Glomerular endothelial cell (primary cell): ENCODE results near the gene FAM171A1. TPM values are rescaled to one million over a fixed set of nuclear protein-coding genes. Genes with fewer than 3 reads are reported as not detected.
"Not testable (repeated sequence)": the region's sequence is repeated elsewhere in the genome, so short reads cannot be mapped to it uniquely, and the experiment has no call there.

ENCODE experiments used
- DNase-seq: peaks from one replicate; pipeline ENCODE4 v3.0.0-alpha.2; 2011; ENCODE audit warnings: low read depth, low spot score; ENCODE audit errors: extremely low read depth
- total RNA-seq: library from RNA; depleted of rRNA; stranded (reverse); fragments of >200 nt; gene quantifications from 2 replicates; pipeline ENCODE4 v1.2.3, GENCODE V29; 2015

The FAM171A1 gene
- total RNA-seq, 1 donor from 2014 or later, result 98.1 TPM

DNA sequence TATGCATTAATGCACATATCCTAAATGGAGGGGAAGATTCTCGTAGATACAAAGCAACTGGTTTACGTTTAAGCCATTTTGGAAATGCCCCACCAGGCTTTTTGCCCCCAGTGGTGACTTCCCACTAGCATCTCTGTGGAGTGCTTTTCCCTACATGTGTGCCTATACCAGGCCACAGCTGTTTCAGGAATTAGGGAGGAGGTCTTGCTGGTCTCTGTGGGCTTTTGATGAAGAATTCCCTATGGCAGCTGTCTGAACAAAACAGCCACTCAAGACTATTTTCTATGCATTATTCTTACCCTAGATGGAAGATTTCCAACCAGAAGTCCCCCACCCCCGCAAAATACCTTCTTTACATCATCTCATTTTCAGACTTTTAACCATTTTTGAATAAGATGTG is 150.6 kb downstream of the FAM171A1 start:
- no peak for DNase-seq

DNA sequence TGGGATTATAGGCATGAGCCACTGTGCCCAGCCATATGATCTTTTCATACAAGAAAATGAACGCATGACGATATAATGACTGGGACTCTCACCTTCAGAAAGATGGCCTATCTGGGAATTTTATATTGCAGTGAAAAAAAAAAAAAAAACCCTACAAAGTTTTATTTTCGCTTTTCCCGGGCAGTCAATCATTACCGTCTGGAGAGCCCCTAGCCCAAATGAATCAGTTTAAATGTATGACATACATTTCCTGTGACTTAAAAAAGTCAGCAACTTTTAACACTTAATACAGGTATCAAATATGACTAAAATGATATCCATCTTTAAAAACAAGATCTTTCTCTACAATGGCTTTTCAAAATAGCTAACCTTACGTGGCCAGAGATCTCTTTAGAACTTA is 154.4 kb downstream of the FAM171A1 start:
- DNase-seq, result no peak

DNA sequence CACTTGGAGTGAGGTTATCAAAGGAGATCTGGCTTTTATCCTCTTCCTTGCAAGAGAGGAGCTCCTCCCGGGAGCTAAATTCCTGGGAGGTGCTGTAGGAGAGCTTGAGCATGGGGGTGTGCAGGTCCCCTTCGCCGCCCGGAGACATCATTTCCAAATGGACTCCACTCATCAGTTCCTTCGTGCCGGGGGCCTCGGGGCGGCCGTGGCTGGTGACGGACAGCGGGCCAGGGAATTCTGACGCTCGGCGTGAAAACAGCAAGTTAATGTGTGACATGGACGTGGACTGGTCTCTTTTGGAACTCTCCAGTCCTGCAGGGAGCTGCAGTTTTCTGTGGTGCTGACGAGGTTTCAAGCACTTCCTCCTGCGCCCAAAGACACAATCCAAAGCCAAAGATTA is 156.9 kb downstream of the FAM171A1 start:
- no peak for DNase-seq

DNA sequence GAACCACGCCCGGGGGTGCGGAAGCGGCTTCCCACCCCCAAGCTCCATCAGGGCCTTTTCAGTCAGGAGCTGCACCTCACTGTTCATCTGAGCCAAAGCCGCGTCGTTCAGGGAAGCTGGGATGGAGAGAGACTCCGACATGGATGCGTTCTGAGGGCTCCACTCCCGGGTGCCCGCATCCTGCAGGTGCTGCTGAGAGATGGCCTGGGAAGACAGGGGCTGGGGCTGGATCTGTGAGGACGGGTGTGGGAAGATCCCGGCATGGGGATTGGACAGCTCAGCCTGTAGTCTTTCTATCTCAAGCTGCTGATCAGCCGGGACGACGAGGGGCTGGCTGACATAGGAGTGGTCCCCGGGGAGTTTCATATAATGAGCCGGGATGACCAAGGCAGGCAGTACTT is 157.6 kb downstream of the FAM171A1 start:
- DNase-seq, result no peak

DNA sequence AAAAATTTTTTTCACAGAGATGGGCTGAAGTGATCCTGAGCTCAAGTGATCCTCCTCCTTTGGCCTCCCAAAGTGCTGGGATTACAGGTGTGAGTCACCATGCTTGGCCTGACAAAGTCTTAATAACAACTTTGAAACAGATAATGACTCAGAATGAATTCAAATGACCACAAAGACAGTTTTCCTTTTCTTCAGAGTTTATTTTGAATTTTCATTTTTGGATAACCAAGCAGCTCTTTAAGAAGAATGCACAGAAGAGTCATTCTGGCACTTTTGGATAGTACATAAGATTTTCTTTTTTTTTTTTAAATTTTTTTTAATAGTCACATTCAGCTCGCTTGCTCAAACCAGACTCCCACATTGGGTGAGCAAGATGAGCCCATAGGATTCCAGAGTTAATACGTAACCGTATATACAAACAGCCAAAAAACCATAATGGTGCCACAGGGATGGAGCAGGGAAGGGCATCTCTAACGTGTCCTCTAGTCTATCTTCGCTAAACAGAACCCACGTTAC is 159.6 kb downstream of the FAM171A1 start:
- DNase-seq, result no peak

DNA sequence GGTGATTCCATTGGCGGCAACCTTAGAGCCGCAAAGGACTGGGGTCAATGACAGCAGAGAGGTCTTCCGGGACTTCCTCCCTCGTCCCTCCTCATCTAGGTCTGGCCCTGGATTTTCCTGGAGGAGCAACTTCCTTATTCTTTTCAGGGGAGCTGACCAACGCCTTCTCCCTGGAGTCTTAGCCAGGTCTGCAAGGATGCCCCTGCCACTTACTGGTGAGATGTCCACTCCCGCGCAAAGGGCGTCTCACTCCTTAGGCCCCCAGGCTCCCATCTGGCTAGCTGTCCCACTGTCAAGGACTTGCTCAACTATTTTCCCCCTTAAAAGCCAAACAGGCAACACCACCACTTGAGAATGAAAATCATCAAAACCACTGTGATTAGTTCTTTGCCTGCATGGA is 160.6 kb downstream of the FAM171A1 start:
- DNase-seq, result no peak

DNA sequence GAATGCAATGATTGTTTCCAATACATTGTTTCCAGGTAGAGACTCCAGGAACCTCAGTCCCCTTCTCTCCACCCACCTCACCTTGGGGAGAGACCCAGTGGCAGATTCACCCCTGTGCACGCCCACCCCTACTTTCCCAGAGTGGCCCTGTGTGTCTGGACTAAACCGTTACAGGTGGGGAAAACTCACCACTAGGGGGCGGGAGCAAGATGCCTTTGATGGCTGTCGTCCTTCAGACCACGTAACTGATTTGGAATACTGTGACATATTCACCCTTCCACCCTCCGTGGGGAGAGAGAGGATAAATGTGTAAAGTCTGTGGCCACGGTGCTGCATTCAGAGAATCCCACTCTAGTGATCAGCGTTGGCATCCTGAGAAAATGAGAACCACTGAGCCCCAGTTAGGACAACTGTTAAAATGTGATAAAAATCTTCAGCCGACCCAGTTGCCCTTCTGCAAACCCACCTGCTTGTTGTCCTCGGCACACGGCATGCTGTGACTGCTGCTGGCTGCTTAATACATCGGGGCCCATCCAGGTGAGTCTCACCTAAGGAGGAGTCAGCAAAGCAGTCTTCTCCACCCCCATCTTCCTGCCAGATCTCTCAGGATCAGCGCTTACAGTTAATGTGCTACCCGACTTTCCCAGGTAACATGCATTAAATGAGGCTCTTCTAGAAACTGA is 161.1 kb downstream of the FAM171A1 start:
- no peak for DNase-seq

DNA sequence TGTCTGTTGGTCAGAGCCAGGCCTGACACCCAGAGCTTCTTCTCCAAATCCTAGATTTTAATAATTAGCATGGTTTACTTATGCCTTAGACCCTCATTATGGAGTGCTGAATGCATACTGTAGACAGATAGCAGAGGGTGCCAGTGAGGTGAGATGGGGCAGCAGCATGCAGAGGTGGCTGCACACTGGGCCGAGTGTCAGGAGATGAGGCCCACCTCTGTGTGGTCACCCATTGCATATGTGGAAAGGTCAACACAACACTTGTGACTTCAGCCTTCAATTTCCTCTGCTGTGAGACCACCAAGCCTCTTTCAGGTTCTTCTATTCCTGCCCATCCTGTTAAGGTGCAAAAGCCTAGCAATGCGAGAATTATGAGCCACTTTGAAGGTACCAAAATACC is 162.9 kb downstream of the FAM171A1 start:
- no peak for DNase-seq

DNA sequence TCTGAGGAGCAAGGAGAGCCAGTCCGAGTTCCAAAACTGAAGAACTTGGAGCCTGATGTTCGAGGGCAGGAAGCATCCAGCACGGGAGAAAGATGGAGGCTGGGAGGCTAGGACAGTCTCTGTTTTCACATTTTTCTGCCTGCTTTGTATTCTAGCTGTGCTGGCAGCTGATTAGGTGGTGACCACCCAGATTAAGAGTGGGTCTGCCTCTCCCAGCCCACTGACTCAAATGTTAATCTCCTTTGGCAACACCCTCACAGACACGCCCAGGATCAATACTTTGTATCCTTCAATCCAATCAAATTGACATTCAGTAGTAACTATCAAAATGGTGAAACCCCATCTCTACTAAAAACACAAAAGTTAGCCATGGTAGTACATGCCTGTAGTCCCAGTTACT is 163.7 kb downstream of the FAM171A1 start:
- DNase-seq, result not testable (repeated sequence)

DNA sequence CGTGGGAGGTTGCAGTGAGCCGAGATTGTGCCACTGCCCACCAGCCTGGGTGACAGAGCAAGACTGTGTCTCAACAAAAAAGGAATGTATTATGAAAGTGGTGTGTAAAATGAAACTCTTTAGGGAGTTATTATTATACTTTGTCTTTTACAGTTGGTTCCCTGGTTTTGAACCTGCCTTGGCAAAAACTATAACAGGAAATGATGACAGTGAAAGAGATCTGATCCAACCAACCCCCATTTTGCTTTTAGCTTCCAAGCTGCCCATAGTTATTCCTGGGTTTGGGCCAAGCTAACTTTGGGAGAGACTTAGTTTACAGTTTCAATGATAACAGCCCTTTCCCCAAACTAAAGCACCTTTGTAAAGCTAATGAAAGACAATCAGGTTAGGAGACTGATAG is 168.4 kb downstream of the FAM171A1 start:
- DNase-seq, result no peak

DNA sequence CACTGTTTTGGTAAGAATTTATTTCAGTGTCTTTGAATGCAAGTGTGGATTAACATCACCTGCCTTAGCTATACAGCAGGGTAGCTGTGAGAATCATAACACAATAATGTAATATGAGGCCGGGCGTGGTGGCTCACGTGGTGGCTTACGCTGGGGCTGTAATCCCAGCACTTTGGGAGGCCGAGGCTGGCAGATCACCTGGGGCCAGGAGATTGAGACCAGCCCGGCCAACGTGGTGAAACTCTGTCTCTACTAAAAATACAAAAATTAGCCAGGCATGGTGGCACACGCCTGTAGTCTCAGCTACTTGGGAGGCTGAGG is 168.8 kb downstream of the FAM171A1 start:
- not testable (repeated sequence) for DNase-seq

DNA sequence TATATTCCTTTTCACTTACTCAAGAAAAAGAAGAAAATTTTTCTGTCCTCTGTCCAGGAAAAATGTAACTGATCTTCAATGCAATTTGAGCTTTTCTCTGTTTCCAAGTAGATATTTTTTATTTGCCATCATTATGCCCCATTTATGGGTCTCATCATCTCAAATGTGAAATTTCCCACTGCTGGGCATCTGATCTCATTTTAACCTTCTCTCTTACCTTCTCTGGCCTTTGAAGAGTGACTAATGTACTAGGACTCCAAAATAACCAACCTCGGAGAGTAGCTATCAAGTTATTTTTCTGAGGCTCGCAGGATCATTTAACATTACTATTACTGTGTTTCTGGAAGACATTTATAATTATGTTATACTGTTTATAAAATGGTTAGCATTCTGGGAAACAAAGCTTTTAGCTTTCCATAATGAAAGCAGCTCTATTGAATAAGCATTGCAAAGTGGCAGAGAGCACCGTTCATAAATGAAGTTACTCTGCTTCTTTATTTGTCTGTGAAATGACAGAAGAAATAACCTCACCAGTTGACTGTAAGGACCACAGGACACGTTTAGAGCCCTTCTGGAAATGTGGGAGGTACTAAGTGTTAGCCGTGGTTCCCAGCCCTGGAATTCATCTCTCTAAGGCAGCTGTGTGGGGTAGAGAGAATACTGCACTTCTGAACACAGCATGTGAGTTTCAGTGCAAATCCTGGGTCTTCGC is 169.3 kb downstream of the FAM171A1 start:
- no peak for DNase-seq

DNA sequence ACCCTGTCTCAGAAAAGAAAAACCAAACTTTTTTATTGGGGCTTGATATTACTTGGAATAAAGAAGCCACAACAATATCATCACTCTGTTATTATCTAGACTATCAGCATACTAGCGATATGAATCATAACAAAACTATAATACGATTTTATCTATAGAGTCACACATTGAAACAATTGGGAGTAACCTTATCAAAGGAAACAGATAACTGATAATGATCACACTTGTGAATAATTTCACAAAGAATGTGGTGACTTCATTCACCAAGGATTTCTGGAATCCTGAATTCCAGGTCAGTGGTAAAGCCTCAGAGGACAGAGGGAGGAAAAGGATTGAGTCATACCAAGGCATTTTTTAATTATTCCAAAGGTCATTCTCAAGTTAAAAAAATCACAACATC is 170.5 kb downstream of the FAM171A1 start:
- peak; percentile 96 for DNase-seq

DNA sequence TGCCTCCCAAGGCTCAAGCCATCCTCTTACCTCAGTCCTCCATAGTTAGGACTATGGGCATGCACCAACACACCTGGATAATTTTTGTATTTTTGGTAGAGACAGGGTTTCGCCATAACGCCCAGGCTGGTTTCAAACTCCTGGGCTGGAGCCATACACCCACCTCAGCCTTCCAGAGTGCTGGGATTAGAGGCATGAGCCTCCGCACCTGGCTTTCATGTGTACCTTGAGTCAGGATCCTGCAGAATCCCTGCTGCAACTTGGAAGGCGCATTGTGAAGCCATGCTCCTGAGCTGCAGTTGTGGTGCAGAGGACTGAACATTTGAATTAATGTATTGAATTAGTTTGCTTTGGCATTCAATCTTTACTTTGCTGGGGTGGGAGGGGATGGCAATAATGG is 173.2 kb downstream of the FAM171A1 start:
- DNase-seq, result no peak

DNA sequence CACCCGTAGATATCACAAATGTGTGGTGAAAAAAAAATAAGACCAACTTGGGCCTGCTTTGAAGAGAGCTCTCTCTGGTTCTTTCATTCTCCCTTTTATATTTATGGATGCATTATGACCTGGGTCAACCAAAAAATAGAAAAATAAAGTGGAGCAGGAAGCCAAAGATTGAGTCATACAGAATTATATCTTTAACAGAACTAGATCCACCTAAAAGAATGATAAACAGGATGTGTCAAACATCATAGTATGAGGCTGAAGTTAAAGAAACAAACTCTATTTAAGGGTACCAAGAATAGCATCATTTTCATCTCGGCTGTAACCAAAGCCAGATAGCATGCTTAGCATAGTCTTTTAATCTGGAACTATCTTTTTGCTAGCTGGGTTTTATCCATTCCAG is 173.8 kb downstream of the FAM171A1 start:
- DNase-seq, result no peak

DNA sequence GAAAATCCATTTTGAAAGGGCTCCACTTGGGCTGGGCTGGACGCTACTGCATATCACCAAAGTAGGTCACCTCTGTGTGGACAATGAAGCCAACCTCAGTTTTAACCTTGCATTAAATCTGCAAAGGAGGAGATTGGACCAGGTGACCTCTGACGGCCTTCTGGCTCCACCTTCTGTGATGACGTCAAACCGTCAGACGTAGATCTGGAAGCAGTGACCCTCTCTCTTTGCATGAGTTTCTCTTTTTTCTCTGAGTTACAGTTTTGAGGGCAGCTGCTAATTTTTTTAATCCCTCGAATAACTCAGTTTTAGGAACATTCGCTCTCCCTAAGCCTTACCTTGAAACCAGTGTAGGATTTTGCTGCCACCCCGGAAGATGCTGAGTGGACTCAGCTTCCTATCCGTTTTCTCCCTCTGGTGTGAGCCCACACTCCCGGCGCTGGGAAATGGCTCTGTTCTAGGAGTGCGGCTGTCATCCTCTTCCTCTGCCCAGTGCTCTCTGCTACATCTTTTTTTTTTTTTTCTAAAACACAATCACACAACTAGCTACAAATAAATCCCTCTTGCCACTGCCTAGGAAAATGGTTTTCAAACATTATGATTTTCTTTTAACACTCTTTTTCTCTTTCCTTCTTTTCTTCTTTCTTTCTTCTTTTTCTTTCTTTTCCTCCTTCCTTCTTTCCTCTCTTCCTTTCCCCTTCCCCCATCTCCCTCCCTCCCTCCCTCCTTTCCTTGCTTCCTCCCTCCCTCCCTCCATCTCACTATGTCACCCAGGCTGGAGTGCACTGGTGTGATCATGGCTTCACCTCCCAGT is 174.9 kb downstream of the FAM171A1 start:
- no peak for DNase-seq

DNA sequence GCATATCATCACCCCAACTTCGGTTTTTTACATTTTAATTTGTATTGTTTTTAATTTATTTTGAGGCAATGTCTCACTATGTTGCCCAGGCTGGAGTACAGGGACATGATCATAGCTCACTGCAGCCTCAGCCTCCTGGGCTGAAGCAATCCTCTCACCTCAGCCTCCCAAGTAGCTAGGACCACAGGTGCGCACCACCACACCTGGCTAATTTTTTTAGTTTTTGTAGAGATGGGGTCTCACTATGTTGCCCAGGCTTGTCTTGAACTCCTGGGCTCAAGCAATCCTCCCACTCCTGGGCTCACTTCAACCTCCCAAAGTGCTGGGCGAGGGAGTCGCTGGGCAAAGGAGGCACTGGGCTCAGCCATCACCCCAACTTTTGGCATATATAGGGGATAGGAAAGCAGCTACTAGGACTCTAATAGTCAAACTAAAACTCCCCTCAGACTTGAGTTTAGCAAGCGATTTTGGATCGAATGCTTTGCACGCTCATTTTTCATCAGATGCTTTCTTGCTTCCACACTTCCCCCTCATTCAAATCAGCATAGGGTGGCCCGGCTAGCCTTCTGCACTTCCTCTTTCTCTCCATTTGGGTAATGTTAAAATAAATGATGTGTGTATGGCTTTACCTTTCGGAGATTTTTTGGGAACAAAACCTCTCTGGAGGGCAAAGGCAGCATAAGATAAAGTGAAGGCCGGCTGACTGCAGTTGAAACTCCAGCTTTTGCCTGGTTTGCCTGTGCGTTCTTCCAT is 181.8 kb downstream of the FAM171A1 start:
- no peak for DNase-seq

DNA sequence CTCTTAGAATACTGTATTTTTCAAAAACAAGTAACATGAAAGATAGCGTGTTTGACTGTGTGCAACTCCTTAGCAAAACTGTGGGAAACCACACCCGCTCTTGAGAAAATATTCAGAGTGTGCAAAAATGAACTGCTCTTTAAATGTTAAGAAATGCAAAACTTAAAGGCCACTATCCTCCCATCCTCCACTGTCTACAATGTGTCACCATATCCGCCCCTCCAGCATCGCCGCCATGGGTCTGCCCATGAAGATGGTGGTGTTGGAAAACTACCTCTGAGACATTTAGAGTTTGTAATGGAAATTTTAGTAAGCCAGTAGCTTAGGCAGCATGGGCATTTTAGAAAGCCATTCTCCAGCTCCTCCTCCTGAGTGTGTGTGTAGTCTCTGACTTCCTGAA is 182.5 kb downstream of the FAM171A1 start:
- no peak for DNase-seq

DNA sequence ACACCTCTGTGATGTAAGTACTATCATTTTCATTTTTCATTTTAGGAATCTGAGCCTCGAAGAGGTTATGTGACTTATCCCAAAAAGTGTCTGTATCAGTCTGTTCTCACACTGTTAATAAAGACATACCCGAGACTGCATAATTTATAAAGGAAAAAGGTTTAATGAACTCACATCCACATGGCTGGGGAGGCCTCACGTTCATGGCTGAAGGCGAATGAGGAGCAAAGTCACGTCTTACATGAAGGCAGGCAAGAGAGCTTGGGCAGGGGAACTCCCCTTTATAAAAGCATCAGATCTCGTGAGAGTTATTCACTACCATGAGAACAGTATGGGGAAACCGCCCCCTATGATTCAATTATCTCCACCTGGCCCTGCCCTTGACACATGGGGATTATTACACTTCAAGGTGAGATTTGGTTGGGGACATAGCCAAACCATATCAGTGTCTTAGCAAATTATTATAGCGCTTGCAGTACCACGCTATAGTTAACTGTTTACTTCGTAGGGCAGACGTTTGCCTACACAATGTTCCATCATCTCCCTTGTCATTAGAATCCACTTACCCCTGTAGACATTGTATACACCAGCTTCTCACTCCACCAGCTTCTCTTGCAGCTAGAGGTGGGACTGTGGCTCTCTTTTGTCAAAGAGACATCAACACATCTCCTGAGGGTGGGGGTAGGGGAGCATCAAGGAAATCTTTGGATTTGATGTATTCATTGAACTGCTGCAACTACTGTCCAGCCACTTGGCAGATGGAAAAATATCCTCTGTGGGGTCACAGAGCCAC is 187.2 kb downstream of the FAM171A1 start:
- DNase-seq, result no peak

DNA sequence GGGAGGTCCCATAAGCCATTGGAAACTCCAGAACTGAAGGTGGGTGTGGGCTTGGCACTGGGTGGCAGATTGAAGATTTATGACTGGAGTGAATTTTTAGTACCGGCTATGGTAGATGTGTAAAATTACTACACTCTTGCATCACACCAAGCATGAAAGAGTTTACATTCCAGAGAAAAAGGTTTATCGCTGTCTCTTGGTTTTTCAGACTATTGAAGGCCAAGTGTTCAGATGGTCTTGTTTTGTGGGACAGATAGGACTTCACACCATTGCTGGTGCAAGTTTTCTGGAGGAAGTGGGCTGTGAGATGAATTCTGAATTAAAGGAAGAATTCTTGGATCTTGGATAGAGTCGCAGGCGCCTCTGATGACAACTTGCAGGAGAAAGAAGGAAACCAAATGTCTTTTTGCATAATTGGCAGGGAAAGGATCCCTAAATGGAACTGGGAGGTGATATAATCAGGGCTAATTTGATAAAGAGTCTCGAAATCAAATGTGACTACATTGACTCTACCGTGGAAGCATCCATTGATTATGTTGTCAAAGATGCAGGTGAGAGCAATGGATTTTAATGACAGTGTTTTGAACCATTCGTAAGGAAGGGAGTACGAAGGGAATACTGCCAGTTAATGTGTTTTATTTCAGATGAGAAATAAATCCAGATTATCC is 188.4 kb downstream of the FAM171A1 start:
- DNase-seq, result no peak
